Endothelial cell of umbilical vein (primary cell): ENCODE data around the gene VPREB3.

Source experiments
- GATA2 ChIP-seq: IDR thresholded peaks from 2 replicates; pipeline ENCODE4 v1.7.0; 2011; ENCODE audit warnings: low read depth, mild to moderate bottlenecking, moderate library complexity, mixed read lengths, low read length; ENCODE audit not compliant: insufficient read length, insufficient read depth
- JUN ChIP-seq: IDR thresholded peaks from 2 replicates; pipeline ENCODE4 v1.6.1; 2011; ENCODE audit warnings: borderline replicate concordance, low read depth; ENCODE audit not compliant: insufficient read length, insufficient read depth
- MAX ChIP-seq: IDR thresholded peaks from 2 replicates; pipeline ENCODE4 v1.6.1; 2011; ENCODE audit not compliant: insufficient read depth, insufficient read length
- MYC ChIP-seq: IDR thresholded peaks from one replicate; pipeline ENCODE4 v1.6.1; 2011; ENCODE audit warnings: mild to moderate bottlenecking, low read depth, low read length
- POLR2A ChIP-seq: IDR thresholded peaks from 2 replicates; pipeline ENCODE4 v1.6.1; 2012; ENCODE audit warnings: low read depth, mild to moderate bottlenecking, control low read depth, low read length
- POLR2AphosphoS5 ChIP-seq: IDR thresholded peaks from 2 replicates; pipeline ENCODE4 v1.6.1; 2012; ENCODE audit warnings: low read depth, mild to moderate bottlenecking, control low read depth, low read length, moderate library complexity; ENCODE audit not compliant: insufficient read depth
- TF ChIP-seq, protein P1 (sequence below), 2 donors: IDR thresholded peaks; 1 replicate in 1 of 2; 2 replicates in 1 of 2; pipeline ENCODE4 v1.5.1; 2011; ENCODE audit warnings: low read length in 2 of 2, mild to moderate bottlenecking in 2 of 2, moderate library complexity in 2 of 2, control low read depth in 1 of 2, inconsistent platforms in 1 of 2, low read depth in 1 of 2; ENCODE audit not compliant: insufficient read depth in 1 of 2; ENCODE audit errors: extremely low read depth in 1 of 2

GRCh38 chr22:23778577-23778900, 24.3 kb upstream of the VPREB3 start:
- TF ChIP-seq, protein P1, sequence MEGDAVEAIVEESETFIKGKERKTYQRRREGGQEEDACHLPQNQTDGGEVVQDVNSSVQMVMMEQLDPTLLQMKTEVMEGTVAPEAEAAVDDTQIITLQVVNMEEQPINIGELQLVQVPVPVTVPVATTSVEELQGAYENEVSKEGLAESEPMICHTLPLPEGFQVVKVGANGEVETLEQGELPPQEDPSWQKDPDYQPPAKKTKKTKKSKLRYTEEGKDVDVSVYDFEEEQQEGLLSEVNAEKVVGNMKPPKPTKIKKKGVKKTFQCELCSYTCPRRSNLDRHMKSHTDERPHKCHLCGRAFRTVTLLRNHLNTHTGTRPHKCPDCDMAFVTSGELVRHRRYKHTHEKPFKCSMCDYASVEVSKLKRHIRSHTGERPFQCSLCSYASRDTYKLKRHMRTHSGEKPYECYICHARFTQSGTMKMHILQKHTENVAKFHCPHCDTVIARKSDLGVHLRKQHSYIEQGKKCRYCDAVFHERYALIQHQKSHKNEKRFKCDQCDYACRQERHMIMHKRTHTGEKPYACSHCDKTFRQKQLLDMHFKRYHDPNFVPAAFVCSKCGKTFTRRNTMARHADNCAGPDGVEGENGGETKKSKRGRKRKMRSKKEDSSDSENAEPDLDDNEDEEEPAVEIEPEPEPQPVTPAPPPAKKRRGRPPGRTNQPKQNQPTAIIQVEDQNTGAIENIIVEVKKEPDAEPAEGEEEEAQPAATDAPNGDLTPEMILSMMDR (IDR thresholded peaks at IDR 0.05; ENCODE audit: extremely low read depth in 1 of 2, insufficient read depth in 1 of 2, low read depth in 1 of 2, low read length in 2 of 2): no peak
- TF ChIP-seq JUN: no peak
- TF ChIP-seq POLR2A: no peak
- TF ChIP-seq GATA2: no peak
- TF ChIP-seq POLR2AphosphoS5: no peak
- no peak for TF ChIP-seq MYC
- no peak for TF ChIP-seq MAX
